EH (cell line): ENCODE results near the gene SNAPC2.

Experiments used
- DNase-seq: peaks from one replicate; pipeline ENCODE4 v3.0.0-alpha.2; 2015; ENCODE audit warnings: low read depth

Gene SNAPC2

GRCh38 chr19:7888145-7888825, 31.9 kb upstream of the SNAPC2 start, which contains the start of gene LRRC8E:
Gene LRRC8E (plus strand): TSS chr19:7888510. CDS start chr19:7895604, 7,094 bp downstream.
- peak; percentile 83 for DNase-seq

DNA sequence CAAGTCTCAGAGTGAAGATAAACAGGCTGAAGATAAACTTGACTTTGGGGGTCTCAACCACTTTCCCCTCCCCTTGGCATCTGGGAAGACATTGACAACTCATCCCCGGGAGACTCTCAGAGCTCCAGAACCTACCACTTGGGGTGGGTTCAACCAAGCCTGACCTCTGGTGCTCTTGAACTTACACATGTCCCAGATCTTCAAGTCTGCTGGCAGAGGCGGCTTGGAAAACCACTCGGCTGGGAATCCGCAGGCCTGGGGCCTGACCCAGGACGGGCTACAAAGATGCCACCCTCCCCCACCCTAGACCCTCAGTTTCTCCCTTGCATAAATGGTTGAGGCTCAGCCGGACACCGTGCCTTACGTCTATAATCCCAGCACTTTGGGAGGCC, 31.3 kb upstream of the SNAPC2 start:
- DNase-seq = no peak

DNA sequence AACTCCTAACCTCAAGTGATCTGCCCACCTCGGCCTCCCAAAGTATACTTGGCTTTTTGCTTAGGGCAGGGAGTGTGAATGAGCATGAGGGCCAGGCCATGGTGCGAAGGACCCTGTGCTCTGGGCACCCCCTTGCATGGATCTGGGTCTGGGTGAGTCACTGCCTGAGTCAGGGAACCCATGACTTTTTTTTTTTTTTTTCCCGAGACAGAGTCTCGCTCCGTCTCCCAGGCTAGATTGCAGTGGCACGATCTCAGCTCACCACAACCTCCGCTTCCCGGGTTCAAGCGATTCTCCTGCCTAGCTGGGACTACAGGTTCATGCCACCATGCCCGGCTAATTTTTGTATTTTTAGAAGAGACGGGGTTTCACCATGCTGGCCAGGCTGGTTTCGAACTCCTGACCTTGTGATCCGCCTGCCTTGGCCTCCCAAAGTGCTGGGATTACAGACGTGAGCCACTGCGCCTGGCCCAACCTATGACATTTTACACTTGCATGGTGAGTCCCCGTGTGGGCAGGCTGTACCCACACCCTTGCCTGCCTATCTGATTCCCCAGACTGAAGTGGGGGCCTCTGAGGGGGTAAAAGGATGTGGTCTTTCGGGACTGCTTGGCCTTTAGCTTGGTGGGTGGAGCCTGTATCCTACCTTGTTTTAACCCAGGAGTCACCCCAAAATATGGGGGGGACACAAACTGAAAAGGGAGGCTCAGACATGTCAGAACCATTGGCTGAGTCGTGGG, 26.6 kb upstream of the SNAPC2 start:
- DNase-seq = peak; percentile 53

GRCh38 chr19:7894612-7895309, 25.4 kb upstream of the SNAPC2 start:
- no peak for DNase-seq

GRCh38 chr19:7895565-7895964, 24.6 kb upstream of the SNAPC2 start:
- no peak for DNase-seq

GRCh38 chr19:7897292-7897691, 22.8 kb upstream of the SNAPC2 start:
- no peak for DNase-seq

DNA sequence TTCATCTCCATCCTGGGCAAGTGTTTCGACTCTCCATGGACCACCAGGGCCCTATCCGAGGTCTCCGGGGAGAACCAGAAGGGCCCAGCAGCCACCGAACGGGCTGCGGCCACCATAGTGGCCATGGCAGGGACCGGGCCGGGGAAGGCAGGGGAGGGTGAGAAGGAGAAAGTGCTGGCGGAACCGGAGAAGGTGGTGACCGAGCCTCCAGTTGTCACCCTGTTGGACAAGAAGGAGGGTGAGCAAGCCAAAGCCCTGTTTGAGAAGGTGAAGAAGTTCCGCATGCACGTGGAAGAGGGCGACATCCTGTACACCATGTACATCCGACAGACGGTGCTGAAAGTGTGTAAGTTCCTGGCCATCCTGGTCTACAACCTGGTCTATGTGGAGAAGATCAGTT, 21.2 kb upstream of the SNAPC2 start:
- DNase-seq = no peak

- DNase-seq = no peak
Measured at GRCh38 chr19:7899751-7900378, 20.3 kb upstream of the SNAPC2 start.

- no peak for DNase-seq
Measured at GRCh38 chr19:7900401-7900870, 19.7 kb upstream of the SNAPC2 start.

DNA sequence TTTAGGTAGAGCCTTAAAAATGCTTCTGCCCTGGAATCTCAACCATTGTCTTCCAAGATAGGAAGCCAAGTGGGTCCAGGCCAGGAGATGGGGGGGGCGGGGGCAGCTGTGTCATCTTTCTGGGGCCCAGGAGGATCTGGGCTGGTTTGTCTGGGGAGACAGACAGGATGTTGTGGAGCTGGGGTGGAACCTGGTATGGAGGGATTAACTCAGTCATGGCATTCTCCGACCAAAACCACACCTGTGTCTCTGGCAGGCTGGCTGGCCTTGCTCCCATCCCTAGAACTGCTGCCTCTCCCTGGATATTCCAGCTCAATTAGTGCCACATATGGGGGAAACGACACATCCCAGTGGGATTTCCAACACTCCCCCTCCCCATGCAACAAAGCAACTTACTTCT, 19.2 kb upstream of the SNAPC2 start:
- no peak for DNase-seq

DNA sequence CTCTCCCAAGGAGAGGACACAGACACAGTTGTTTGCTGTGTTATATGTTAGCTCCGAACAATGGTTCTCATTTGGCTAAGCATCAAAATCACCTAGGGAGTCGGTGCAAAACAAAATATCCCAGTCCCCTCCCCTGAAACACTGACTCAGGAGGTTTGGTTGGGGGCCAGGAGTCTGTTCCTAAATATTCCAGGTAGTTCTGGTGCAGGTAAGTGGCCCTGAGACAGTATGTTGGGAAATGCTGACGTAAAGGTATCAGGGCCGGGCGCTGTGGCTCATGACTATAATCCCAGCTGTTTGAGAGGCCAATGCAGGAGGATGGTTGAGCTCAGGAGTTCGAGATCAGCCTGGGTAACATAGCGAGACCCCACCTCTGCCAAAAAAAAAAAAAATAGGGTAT, 18.8 kb upstream of the SNAPC2 start:
- no peak for DNase-seq

- DNase-seq = peak; percentile 24
Measured at GRCh38 chr19:7902796-7903243, 17.3 kb upstream of the SNAPC2 start.

- peak; percentile 99 for DNase-seq
Measured at GRCh38 chr19:7903244-7904073, 16.7 kb upstream of the SNAPC2 start, which contains the start of gene MAP2K7. Gene MAP2K7 (plus strand): TSS chr19:7903877. CDS start chr19:7903945, 68 bp downstream.

DNA sequence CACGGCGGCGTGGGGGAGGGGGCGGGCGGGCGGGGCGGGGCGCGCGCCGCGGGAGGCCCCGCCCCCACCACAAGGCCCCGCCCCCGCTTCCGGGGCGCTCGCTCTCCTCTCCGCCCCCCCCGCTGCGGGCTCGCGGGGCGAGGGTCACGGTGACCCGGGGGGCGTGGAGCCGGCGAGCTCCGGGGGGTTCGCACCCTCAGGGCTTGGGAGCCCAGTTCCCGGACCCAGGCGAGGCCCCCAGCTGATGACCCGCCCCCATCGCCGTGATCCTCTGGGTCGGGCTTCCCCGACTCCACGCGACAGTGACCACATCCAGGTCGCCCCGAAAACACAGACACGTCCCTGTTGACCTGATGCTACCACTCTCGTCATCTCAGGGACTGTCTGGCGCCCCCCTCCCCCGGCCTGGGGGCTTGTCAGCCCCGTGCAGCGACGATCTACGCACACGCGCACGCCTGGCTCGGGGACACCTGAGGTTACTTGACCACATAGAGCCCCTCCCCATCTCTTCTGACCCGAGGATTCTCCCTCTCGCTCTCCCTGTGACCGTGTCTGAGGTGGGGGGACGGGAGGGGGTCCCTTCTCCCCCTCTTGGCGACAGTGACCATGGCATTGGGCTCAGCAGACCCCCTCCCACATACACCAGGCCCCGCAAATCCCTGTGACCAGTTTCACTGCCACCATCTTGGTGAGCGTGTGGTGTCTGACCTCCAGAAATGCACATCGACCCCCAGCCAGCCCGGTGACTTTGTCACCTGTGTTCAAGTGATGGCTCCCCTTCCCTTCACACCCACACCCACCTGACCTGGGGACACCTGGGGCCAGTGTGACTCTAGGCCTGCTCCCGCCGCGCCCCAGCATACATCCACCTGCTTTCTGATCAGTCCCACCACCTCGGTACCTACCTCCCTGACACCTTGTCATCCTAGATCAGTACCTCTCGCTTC, 15.8 kb upstream of the SNAPC2 start:
- DNase-seq = no peak

DNA sequence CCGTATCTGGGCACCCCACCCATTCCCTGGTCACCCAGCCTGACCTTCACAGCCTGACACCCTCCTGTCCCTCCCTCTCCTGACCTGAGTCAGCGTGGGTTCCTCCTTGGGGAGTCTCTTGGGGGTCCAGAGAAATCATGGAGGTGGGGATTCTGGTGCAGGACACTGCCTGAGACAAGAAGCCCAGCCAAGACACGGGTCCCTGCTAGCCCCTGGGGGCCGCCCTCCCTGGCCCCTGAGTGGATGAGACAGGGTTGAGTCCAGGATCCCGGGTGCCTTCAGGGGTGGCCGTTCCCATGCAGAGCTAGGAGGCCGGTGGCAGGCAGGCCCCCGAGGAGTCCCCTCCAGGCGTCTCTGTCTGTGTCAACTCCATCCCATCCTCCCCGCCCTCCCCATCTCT, 14.9 kb upstream of the SNAPC2 start:
- DNase-seq = no peak

DNA sequence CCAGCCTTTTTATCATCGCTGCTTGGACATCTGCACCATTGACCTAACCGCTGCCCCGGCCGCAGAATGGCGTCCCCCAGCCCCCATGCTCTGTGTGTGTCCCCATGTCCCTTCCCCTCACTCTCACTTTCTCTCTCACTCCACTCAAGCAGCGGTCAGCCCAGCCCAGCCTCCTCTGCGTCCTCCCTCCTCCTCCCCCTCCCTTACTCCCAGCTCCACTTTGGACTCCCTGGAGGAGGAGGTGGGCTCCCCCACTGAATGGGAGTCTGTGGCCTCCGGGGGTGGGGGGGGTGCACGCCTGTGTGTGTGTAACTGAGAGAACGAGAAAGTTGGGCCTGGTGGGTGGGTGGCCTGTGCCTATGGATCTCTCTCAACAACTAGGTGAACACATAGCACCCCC, 14.3 kb upstream of the SNAPC2 start:
- DNase-seq = no peak

GRCh38 chr19:7907122-7907521, 13.0 kb upstream of the SNAPC2 start:
- no peak for DNase-seq

GRCh38 chr19:7907544-7907943, 12.6 kb upstream of the SNAPC2 start:
- DNase-seq = no peak

GRCh38 chr19:7908078-7908699, 11.9 kb upstream of the SNAPC2 start:
- DNase-seq = no peak
